GM23338 (cell line): ENCODE data around the gene CDHR2. TPM values are rescaled to one million over a fixed set of nuclear protein-coding genes. Genes with fewer than 3 reads are reported as not detected.

Experiments used
- ATAC-seq: fragments of 200-7000 bp; cut with Tn5 transposase; 3 replicates; pipeline ENCODE4 v1.9.1; 2020
- DNase-seq: peaks from one replicate; pipeline ENCODE4 v3.0.0-alpha.2; 2015; ENCODE audit warnings: low spot score
- H2AFZ ChIP-seq: fragments of 200-600 bp; sonication (generic); 2 replicates; pipeline ENCODE4 v1.8.0; 2016; ENCODE audit warnings: antibody characterized with exemption, mild to moderate bottlenecking, moderate library complexity
- H3F3A ChIP-seq: fragments of 200-600 bp; sonication (generic); replicated peaks from 2 replicates; pipeline ENCODE4 v1.8.0; 2017; ENCODE audit warnings: antibody characterized with exemption, mixed run types, low read depth
- H3K27ac ChIP-seq: fragments of 200-600 bp; sonication (generic); 2 replicates; pipeline ENCODE4 v1.6.1; 2016; ENCODE audit warnings: low read depth
- H3K27me3 ChIP-seq: fragments of 200-600 bp; sonication (generic); 2 replicates; pipeline ENCODE4 v1.8.0; 2016; ENCODE audit warnings: mild to moderate bottlenecking, mixed run types, moderate library complexity; ENCODE audit not compliant: insufficient read depth
- H3K36me3 ChIP-seq: fragments of 200-600 bp; sonication (generic); 2 replicates; pipeline ENCODE4 v1.8.0; 2016; ENCODE audit warnings: mild to moderate bottlenecking; ENCODE audit not compliant: insufficient read depth
- H3K4me1 ChIP-seq: fragments of 200-600 bp; sonication (generic); 2 replicates; pipeline ENCODE4 v1.8.0; 2016; ENCODE audit warnings: mild to moderate bottlenecking, moderate library complexity; ENCODE audit not compliant: insufficient read depth
- H3K4me2 ChIP-seq: fragments of 200-600 bp; sonication (generic); 2 replicates; pipeline ENCODE4 v1.7.1; 2017; ENCODE audit warnings: mixed run types
- H3K4me3 ChIP-seq: fragments of 200-600 bp; sonication (generic); 2 replicates; pipeline ENCODE4 v1.6.1; 2016; ENCODE audit warnings: mixed run types
- H3K79me2 ChIP-seq: fragments of 200-600 bp; sonication (generic); replicated peaks from 2 replicates; pipeline ENCODE4 v1.8.0; 2017; ENCODE audit warnings: mild to moderate bottlenecking; ENCODE audit not compliant: insufficient read depth
- H3K9me2 ChIP-seq: fragments of 200-600 bp; sonication (generic); 2 replicates; pipeline ENCODE4 v1.8.0; 2017; ENCODE audit not compliant: insufficient read depth
- H4K20me1 ChIP-seq: fragments of 200-600 bp; sonication (generic); replicated peaks from 2 replicates; pipeline ENCODE4 v1.8.0; 2017; ENCODE audit warnings: mild to moderate bottlenecking; ENCODE audit not compliant: insufficient read depth
- H3K27ac Mint-ChIP-seq: 2 replicates; pipeline ENCODE4 v1.8.0; 2020; ENCODE audit warnings: inconsistent platforms, mild to moderate bottlenecking, moderate library complexity, mixed read lengths
- H3K27me3 Mint-ChIP-seq: 3 replicates; pipeline ENCODE4 v1.8.0; 2022; ENCODE audit warnings: low read depth, mild to moderate bottlenecking, moderate library complexity, mixed read lengths, inconsistent platforms; ENCODE audit not compliant: insufficient read depth, poor library complexity
- H3K36me3 Mint-ChIP-seq: 3 replicates; pipeline ENCODE4 v1.8.0; 2021; ENCODE audit warnings: low read depth, mild to moderate bottlenecking, inconsistent platforms, moderate library complexity, mixed read lengths
- H3K4me1 Mint-ChIP-seq: 3 replicates; pipeline ENCODE4 v1.8.0; 2020; ENCODE audit warnings: mild to moderate bottlenecking, inconsistent platforms, mixed read lengths
- H3K4me3 Mint-ChIP-seq: 3 replicates; pipeline ENCODE4 v1.8.0; 2021; ENCODE audit warnings: moderate library complexity, mild to moderate bottlenecking, inconsistent platforms, mixed read lengths
- H3K9me3 Mint-ChIP-seq: 3 replicates; pipeline ENCODE4 v1.8.0; 2020; ENCODE audit warnings: moderate library complexity, mild to moderate bottlenecking, inconsistent platforms, mixed read lengths
- CREB1 ChIP-seq: fragments of 250-450 bp; sonication (Bioruptor Pico); IDR thresholded peaks from 2 replicates; pipeline ENCODE4 v1.5.0; 2020; ENCODE audit warnings: low read depth, mild to moderate bottlenecking, moderate library complexity
- CTCF ChIP-seq, 2 experiments: fragments of 200-600 bp in 1 of 2; sonication (generic) in 1 of 2; conservative IDR thresholded peaks; 2 replicates each; pipeline versions ENCODE4 v1.5.1 to v1.6.1; 2016 to 2017; ENCODE audit warnings: antibody characterized with exemption in 2 of 2, low read depth in 2 of 2, mild to moderate bottlenecking in 2 of 2, moderate library complexity in 1 of 2
- ETS1 ChIP-seq: IDR thresholded peaks from 2 replicates; pipeline ENCODE4 v1.6.1; 2016; ENCODE audit warnings: antibody characterized with exemption
- EZH2 ChIP-seq: fragments of 200-600 bp; sonication (generic); IDR thresholded peaks from one replicate; pipeline ENCODE4 v1.8.0; 2017; ENCODE audit warnings: antibody characterized with exemption, mild to moderate bottlenecking, low read depth; ENCODE audit not compliant: unreplicated experiment
- EZH2phosphoT487 ChIP-seq: fragments of 200-600 bp; sonication (generic); IDR thresholded peaks from one replicate; pipeline ENCODE4 v1.8.1; 2018; ENCODE audit warnings: antibody characterized with exemption; ENCODE audit not compliant: unreplicated experiment
- JUNB ChIP-seq: IDR thresholded peaks from one replicate; pipeline ENCODE4 v1.6.1; 2016; ENCODE audit warnings: antibody characterized with exemption; ENCODE audit not compliant: unreplicated experiment
- NANOG ChIP-seq: IDR thresholded peaks from 2 replicates; pipeline ENCODE4 v1.6.1; 2016; ENCODE audit warnings: antibody characterized with exemption, borderline replicate concordance
- POLR2AphosphoS5 ChIP-seq: IDR thresholded peaks from 2 replicates; pipeline ENCODE4 v1.6.1; 2016; ENCODE audit warnings: antibody characterized with exemption, low read depth
- REST ChIP-seq: IDR thresholded peaks from one replicate; pipeline ENCODE4 v1.6.1; 2018; ENCODE audit warnings: antibody characterized with exemption; ENCODE audit not compliant: unreplicated experiment
- STAT1 ChIP-seq: IDR thresholded peaks from one replicate; pipeline ENCODE4 v1.6.1; 2016; ENCODE audit warnings: antibody characterized with exemption; ENCODE audit not compliant: unreplicated experiment
- ZNF114 ChIP-seq: fragments of 250-450 bp; sonication (Bioruptor Pico); IDR thresholded peaks from 2 replicates; pipeline ENCODE4 v1.5.0; 2020; ENCODE audit warnings: mild to moderate bottlenecking, moderate library complexity
- ZNF331 ChIP-seq: fragments of 250-450 bp; sonication (Bioruptor Pico); IDR thresholded peaks from 2 replicates; pipeline ENCODE4 v1.5.0; 2020; ENCODE audit warnings: low read depth, mild to moderate bottlenecking, moderate library complexity
- ZNF462 ChIP-seq: fragments of 250-450 bp; sonication (Bioruptor Pico); IDR thresholded peaks from 2 replicates; pipeline ENCODE4 v1.5.0; 2020; ENCODE audit warnings: mild to moderate bottlenecking, moderate library complexity
- polyA plus RNA-seq: library from polyadenylated mRNA; unstranded; fragments of >200 nt; fragmentation: Nextera tagmentation; extraction: Ambion mirVana; gene quantifications from 2 replicates; pipeline ENCODE4 v1.2.1, GENCODE V29; 2016
- total RNA-seq: library from RNA; depleted of rRNA; stranded (reverse); fragments of >200 nt; shearing (Covaris generic); gene quantifications from 2 replicates; pipeline ENCODE4 v1.2.3, GENCODE V29; 2014

Gene CDHR2
- total and polyA plus RNA-seq, 2 experiments from 2014 or later, result not detected

GRCh38 chr5:176549871-176550270 lies 729 bp downstream of the CDHR2 start:
- Mint-ChIP-seq H3K36me3 (no peaks in the 10 kb centered on the region), H3K27ac (no peak overlapping the region), H3K4me1 (peaks cover 16% of the 10 kb centered on the region), H3K4me3 (no peak overlapping the region), H3K27me3 (peaks cover 8% of the 10 kb centered on the region), H3K9me3 (no peaks in the 10 kb centered on the region)
- H3K4me1 ChIP-seq, result peaks cover 1% of the 10 kb centered on the region; the same call in 1 of the 2 replicates
- peaks cover under 1% of the 10 kb centered on the region; the same call in 1 of the 2 replicates for H3K79me2 ChIP-seq
- H3F3A ChIP-seq, result no peaks in the 10 kb centered on the region
- no peak overlapping the region for H2AFZ ChIP-seq
- TF ChIP-seq JUNB (no peak), ZNF331 (CRISPR knock-in tag) (no peak), POLR2AphosphoS5 (no peak), STAT1 (no peak), ZNF114 (CRISPR knock-in tag) (no peak), REST (no peak), NANOG (no peak), EZH2 (no peak), ETS1 (no peak), CTCF (conservative IDR thresholded peaks at IDR 0.05; ENCODE audit: low read depth in 2 of 2) (no peak), EZH2phosphoT487 (no peak), CREB1 (no peak), ZNF462 (CRISPR knock-in tag) (no peak)
- no peaks in the 10 kb centered on the region for H3K36me3 ChIP-seq
- H3K4me3 ChIP-seq, result no peak overlapping the region
- no peaks in the 10 kb centered on the region for H4K20me1 ChIP-seq
- no peaks in the 10 kb centered on the region for H3K27me3 ChIP-seq
- H3K27ac ChIP-seq, result no peak overlapping the region
- no peak for ATAC-seq
- no peak overlapping the region for H3K4me2 ChIP-seq
- no peak for DNase-seq
- no peaks in the 10 kb centered on the region for H3K9me2 ChIP-seq
